ENCODE data around the gene MGAM2. TPM values are rescaled to one million over a fixed set of nuclear protein-coding genes. Genes with fewer than 3 reads are reported as not detected.

MGAM2 gene
- total and polyA plus RNA-seq, 4 donors, result 0.09 to 0.59 (median 0.11) TPM

GRCh38 chr7:142125256-142125955 is 13.9 kb downstream of the MGAM2 start:
- H3K4me3 ChIP-seq (ENCODE audit: low read depth in 1 of 3, low read length in 3 of 3), result no peak overlapping the region
- no peaks in the 10 kb centered on the region for H3K36me3 ChIP-seq (ENCODE audit: control insufficient read depth in 4 of 4, insufficient read depth in 3 of 4, low read depth in 1 of 4, low read length in 3 of 4)
- no peak for DNase-seq (ENCODE audit: low spot score)
- no peaks in the 10 kb centered on the region for H3K9me3 ChIP-seq (ENCODE audit: control insufficient read depth in 4 of 4, low read length in 3 of 4)
- H3K4me1 ChIP-seq (ENCODE audit: control insufficient read depth in 4 of 4, insufficient read depth in 4 of 4, low read length in 3 of 4), result no peaks in the 10 kb centered on the region
- 86% methylated on average over 1 of the region's 1 CpG for WGBS
- H3K9ac ChIP-seq (ENCODE audit: low read depth in 1 of 2, low read length in 2 of 2), result no peak overlapping the region
- H3K27me3 ChIP-seq (ENCODE audit: control insufficient read depth in 4 of 4, insufficient read depth in 4 of 4, low read length in 3 of 4), result no peaks in the 10 kb centered on the region
- no peak overlapping the region for H3K27ac ChIP-seq (ENCODE audit: low read depth in 1 of 2, low read length in 2 of 2)
- TF ChIP-seq HNF4A (conservative IDR thresholded peaks at IDR 0.05) (no peak), JUND (IDR thresholded peaks at IDR 0.05) (no peak), REST (IDR thresholded peaks at IDR 0.05) (no peak), HNF4G (IDR thresholded peaks at IDR 0.05) (no peak), NR2F2 (IDR thresholded peaks at IDR 0.05) (no peak), ATF3 (IDR thresholded peaks at IDR 0.05) (no peak)

- Histone ChIP-seq H3K4me1 (ENCODE audit: control insufficient read depth in 4 of 4, insufficient read depth in 4 of 4, low read length in 3 of 4) (peaks cover 0 to 6% (median 4%) of the 10 kb centered on the region in 4 donors), H3K9ac (ENCODE audit: low read depth in 1 of 2, low read length in 2 of 2) (no peak overlapping the region), H3K27ac (ENCODE audit: low read depth in 1 of 2, low read length in 2 of 2) (no peak overlapping the region), H3K9me3 (ENCODE audit: control insufficient read depth in 4 of 4, low read length in 3 of 4) (no peaks in the 10 kb centered on the region), H3K27me3 (ENCODE audit: control insufficient read depth in 4 of 4, insufficient read depth in 4 of 4, low read length in 3 of 4) (no peaks in the 10 kb centered on the region), H3K36me3 (ENCODE audit: control insufficient read depth in 4 of 4, insufficient read depth in 3 of 4, low read depth in 1 of 4, low read length in 3 of 4) (no peaks in the 10 kb centered on the region), H3K4me3 (ENCODE audit: low read depth in 1 of 3, low read length in 3 of 3) (no peak overlapping the region)
- DNase-seq (ENCODE audit: low spot score), result no peak
- WGBS, result 69% methylated on average over 2 of the region's 2 CpGs
- TF ChIP-seq ATF3 (IDR thresholded peaks at IDR 0.05), result no peak
- TF ChIP-seq TAF1 (conservative IDR thresholded peaks at IDR 0.05), result no peak
- no peak for TF ChIP-seq RXRA (IDR thresholded peaks at IDR 0.05)
- TF ChIP-seq EGR1 (IDR thresholded peaks at IDR 0.05; ENCODE audit: low read depth in 2 of 2), result no peak
- no peak for TF ChIP-seq FOXA1 (IDR thresholded peaks at IDR 0.05)
- no peak for TF ChIP-seq YY1 (IDR thresholded peaks at IDR 0.05)
- no peak for TF ChIP-seq RAD21 (IDR thresholded peaks at IDR 0.05)
- TF ChIP-seq HNF4G (IDR thresholded peaks at IDR 0.05), result no peak
- no peak for TF ChIP-seq CTCF (IDR thresholded peaks at IDR 0.05; ENCODE audit: low read depth, low read length, missing input control)
- TF ChIP-seq GABPA (IDR thresholded peaks at IDR 0.05 in 1 of 2, conservative IDR thresholded peaks at IDR 0.05 in 1 of 2), result no peak
- TF ChIP-seq ZBTB33 (IDR thresholded peaks at IDR 0.05), result no peak
- TF ChIP-seq MAX (IDR thresholded peaks at IDR 0.05), result no peak
- no peak for TF ChIP-seq HNF4A (conservative IDR thresholded peaks at IDR 0.05)
- no peak for TF ChIP-seq NR2F2 (IDR thresholded peaks at IDR 0.05)
- no peak for TF ChIP-seq FOXA2 (IDR thresholded peaks at IDR 0.05)
- no peak for TF ChIP-seq REST (IDR thresholded peaks at IDR 0.05)
- TF ChIP-seq SP1 (IDR thresholded peaks at IDR 0.05), result no peak
Observed at GRCh38 chr7:142130267-142130666, 18.7 kb downstream of the MGAM2 start.

Data from liver (tissue), 9 donors.